Endothelial cell of umbilical vein (primary cell): Measurements from ENCODE around the gene SMAD3. TPM values are rescaled to one million over a fixed set of nuclear protein-coding genes. Genes with fewer than 3 reads are reported as not detected.

Experiments
- BruUV-seq: library from RNA; stranded (reverse); fragments of 400-500 nt; replicated peaks from 2 replicates; lab custom pipeline; 2021; lab: Mats Ljungman, UMichigan
- CTCF ChIA-PET: fragments of 300-600, 350-600 bp; sonication (Branson Sonifier 250); formaldehyde crosslinking; loops from one replicate; lab custom pipeline; 2021; ENCODE audit warnings: antibody characterized with exemption, inconsistent platforms; lab: Charles Lee
- POLR2A ChIA-PET: fragments of 300-600, 350-600 bp; sonication (Branson Sonifier 250); formaldehyde crosslinking; loops from one replicate; lab custom pipeline; 2021; ENCODE audit warnings: antibody characterized with exemption, inconsistent platforms; lab: Charles Lee
- DNase-seq: peaks from one replicate; pipeline ENCODE4 v3.0.0-alpha.2; 2011; ENCODE audit warnings: low read depth, low spot score
- FAIRE-seq: peaks from 2 replicates; lab custom pipeline; 2011; peaks lifted over from hg19 to GRCh38; lab: Jason Lieb, UNC
- H2AFZ ChIP-seq: 2 replicates; pipeline ENCODE4 v1.6.0; 2012; ENCODE audit warnings: low read depth, low read length, control low read depth, inconsistent platforms
- H3K27ac ChIP-seq: 2 replicates; pipeline ENCODE4 v1.5.1; 2011; ENCODE audit warnings: low read depth, mild to moderate bottlenecking, control low read depth, low read length, moderate library complexity; ENCODE audit not compliant: insufficient read depth
- H3K27me3 ChIP-seq, 2 experiments: 2 replicates each; pipeline versions ENCODE4 v1.6.0 to v1.6.1; 2011; ENCODE audit warnings: low read length in 2 of 2, mixed read lengths in 1 of 2; ENCODE audit not compliant: control insufficient read depth in 2 of 2, insufficient read depth in 2 of 2
- H3K36me3 ChIP-seq, 2 experiments: 2 replicates in 1 of 2; 3 replicates in 1 of 2; pipeline ENCODE4 v1.5.1; 2011; ENCODE audit warnings: low read length in 2 of 2, mild to moderate bottlenecking in 1 of 2, moderate library complexity in 1 of 2; ENCODE audit not compliant: control insufficient read depth in 2 of 2, insufficient read depth in 2 of 2; ENCODE audit errors: extremely low read depth in 1 of 2
- H3K4me1 ChIP-seq: 3 replicates; pipeline ENCODE4 v1.5.1; 2011; ENCODE audit warnings: mild to moderate bottlenecking, low read length; ENCODE audit not compliant: control insufficient read depth, insufficient read depth; ENCODE audit errors: extremely low read depth
- H3K4me2 ChIP-seq: 2 replicates; pipeline ENCODE4 v1.6.1; 2011; ENCODE audit warnings: low read length, control low read depth, mixed read lengths; ENCODE audit not compliant: insufficient read depth
- H3K4me3 ChIP-seq, 3 experiments: fragments of 200-600 bp in 1 of 3; sonication (generic), shearing (Covaris generic) in 1 of 3; replicated peaks in 1 of 3; 2 replicates each; pipeline ENCODE4 v1.5.1; 2011 to 2016; ENCODE audit warnings: control low read depth in 3 of 3, low read length in 3 of 3, mild to moderate bottlenecking in 2 of 3, inconsistent platforms in 1 of 3, low read depth in 1 of 3, moderate library complexity in 1 of 3; ENCODE audit not compliant: insufficient read depth in 1 of 3
- H3K79me2 ChIP-seq: 2 replicates; pipeline ENCODE4 v1.6.0; 2012; ENCODE audit warnings: low read length, inconsistent platforms; ENCODE audit not compliant: control insufficient read depth, insufficient read depth
- H3K9ac ChIP-seq: replicated peaks from 2 replicates; pipeline ENCODE3; 2011; ENCODE audit warnings: low read length, control low read depth; ENCODE audit not compliant: insufficient read depth; ENCODE audit errors: extremely low read depth
- H3K9me1 ChIP-seq: replicated peaks from 3 replicates; pipeline ENCODE4 v1.6.0; 2011; ENCODE audit warnings: mild to moderate bottlenecking, low read length; ENCODE audit not compliant: control insufficient read depth, insufficient read depth; ENCODE audit errors: extremely low read depth
- H3K9me3 ChIP-seq: replicated peaks from 2 replicates; pipeline ENCODE4 v1.5.1; 2012; ENCODE audit warnings: low read length, inconsistent platforms; ENCODE audit not compliant: control insufficient read depth, insufficient read depth
- H4K20me1 ChIP-seq: replicated peaks from 2 replicates; pipeline ENCODE3; 2011; ENCODE audit warnings: mild to moderate bottlenecking, low read length; ENCODE audit not compliant: control insufficient read depth, insufficient read depth; ENCODE audit errors: extremely low read depth
- FOS ChIP-seq: IDR thresholded peaks from 2 replicates; pipeline ENCODE4 v1.6.1; 2011; ENCODE audit warnings: mild to moderate bottlenecking, low read length, moderate library complexity, borderline replicate concordance; ENCODE audit not compliant: insufficient read depth
- JUN ChIP-seq: IDR thresholded peaks from 2 replicates; pipeline ENCODE4 v1.6.1; 2011; ENCODE audit warnings: borderline replicate concordance, low read depth; ENCODE audit not compliant: insufficient read length, insufficient read depth
- MAX ChIP-seq: IDR thresholded peaks from 2 replicates; pipeline ENCODE4 v1.6.1; 2011; ENCODE audit not compliant: insufficient read depth, insufficient read length
- MYC ChIP-seq: IDR thresholded peaks from one replicate; pipeline ENCODE4 v1.6.1; 2011; ENCODE audit warnings: mild to moderate bottlenecking, low read depth, low read length
- POLR2AphosphoS5 ChIP-seq: IDR thresholded peaks from 2 replicates; pipeline ENCODE4 v1.6.1; 2012; ENCODE audit warnings: low read depth, mild to moderate bottlenecking, control low read depth, low read length, moderate library complexity; ENCODE audit not compliant: insufficient read depth
- dilution Hi-C: fragments of 300-500 bp; cut with MboI; formaldehyde crosslinking; loops from one replicate; pipeline ENCODE4 v1.15.0; 2019; ENCODE audit warnings: low sequenced_read_pairs; ENCODE audit not compliant: extremely low pct_ligation_motif_present
- intact Hi-C: fragments of 100-400 bp; cut with micrococcal nuclease; formaldehyde crosslinking; loops from one replicate; pipeline ENCODE4 v1.10.0; 2022
- polyA plus RNA-seq, 4 experiments: library from polyadenylated mRNA; depleted of rRNA in 3 of 4; stranded (reverse) in 3 of 4; unstranded in 1 of 4; fragments of >200 nt; gene quantifications; 2 replicates each; pipeline versions ENCODE4 v1.2.1 to v1.2.3, GENCODE V29; 2011 to 2012; ENCODE audit warnings: missing spikeins in 1 of 4
- total RNA-seq: library from RNA; stranded (reverse); gene quantifications from 2 replicates; pipeline ENCODE4 v1.2.3, GENCODE V29; 2021
- TF ChIP-seq, protein P1 (sequence below), 2 donors: IDR thresholded peaks; 1 replicate in 1 of 2; 2 replicates in 1 of 2; pipeline ENCODE4 v1.5.1; 2011; ENCODE audit warnings: low read length in 2 of 2, mild to moderate bottlenecking in 2 of 2, moderate library complexity in 2 of 2, control low read depth in 1 of 2, inconsistent platforms in 1 of 2, low read depth in 1 of 2; ENCODE audit not compliant: insufficient read depth in 1 of 2; ENCODE audit errors: extremely low read depth in 1 of 2

Gene SMAD3
- total and polyA plus RNA-seq, 2 donors (not counting 3 experiments of a cell fraction or from before 2014, with no cell fraction given), result 56.4 to 88.2 TPM

DNA sequence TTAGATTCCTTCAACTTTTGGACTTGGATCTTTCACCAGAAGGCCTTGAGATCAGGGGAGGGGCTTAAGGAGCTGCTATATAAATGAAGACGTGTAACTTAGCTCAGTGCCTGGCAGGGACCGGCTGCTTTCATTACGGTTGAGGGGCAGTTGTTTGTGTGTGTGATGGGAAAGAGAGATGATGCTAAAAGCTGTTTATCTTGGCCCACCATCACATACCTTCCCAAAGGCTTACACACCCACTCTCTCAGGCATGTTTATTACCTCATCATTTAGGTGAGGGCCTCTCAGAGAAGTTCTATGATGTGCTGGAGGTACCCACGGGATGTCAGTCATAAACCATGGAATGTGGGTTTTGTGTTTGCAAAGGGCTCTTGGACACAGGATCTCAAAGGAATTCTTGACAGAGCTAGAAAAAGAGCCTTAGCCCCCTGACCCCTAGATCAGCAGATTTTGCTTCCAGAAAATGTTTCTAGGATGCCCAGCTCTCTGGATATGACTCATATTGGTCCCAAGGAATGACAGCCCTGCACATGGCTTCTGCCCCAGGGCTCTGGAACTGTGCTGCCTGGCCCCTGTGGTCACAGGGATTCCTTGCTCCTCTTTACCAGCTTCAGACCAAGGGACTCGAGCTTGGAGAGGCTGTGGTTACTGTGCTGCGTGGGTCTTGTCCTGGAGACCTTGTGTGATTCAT lies 15.9 kb upstream of the SMAD3 start:
- H2AFZ ChIP-seq, result peak overlapping the region; percentile 48
- H4K20me1 ChIP-seq, result no peaks in the 10 kb centered on the region
- intact Hi-C loops, result loop anchor here (2.0 kb wide), 3 partner anchors 15 to 55 kb away; partner anchors contain the start of gene SMAD3
- peak overlapping the region; percentile 8 for H3K4me2 ChIP-seq
- H3K27me3 ChIP-seq, result no peaks in the 10 kb centered on the region
- no peaks in the 10 kb centered on the region for H3K36me3 ChIP-seq
- TF ChIP-seq JUN, result peak; percentile 9
- no peak for TF ChIP-seq POLR2AphosphoS5
- TF ChIP-seq FOS, result peak; percentile 46
- dilution Hi-C loops, result no loop called here
- peak; percentile 36 for DNase-seq
- peak overlapping the region; percentile 93 for H3K27ac ChIP-seq
- H3K9me1 ChIP-seq, result no peaks in the 10 kb centered on the region
- no peaks in the 10 kb centered on the region for H3K79me2 ChIP-seq
- no TSS peak for BruUV-seq
- H3K9ac ChIP-seq, result peak overlapping the region; percentile 66
- peaks cover 22% of the 10 kb centered on the region for H3K4me1 ChIP-seq
- CTCF ChIA-PET, result interaction anchor here (1.0 to 2.3 kb wide), 7 partner anchors 10 to 255 kb away, joined by 3 to 8 read pairs (median 5); no protein-coding TSS in a partner anchor
- H3K9me3 ChIP-seq, result no peaks in the 10 kb centered on the region
- POLR2A ChIA-PET, result interaction anchor here (1.6 kb wide), 1 partner anchor 16 kb away, joined by 7 read pairs; the partner anchor contains the start of gene SMAD3
- H3K4me3 ChIP-seq, result no peak overlapping the region
- peak; percentile 78 for FAIRE-seq

GRCh38 chr15:67050062-67050461 lies 15.3 kb upstream of the SMAD3 start:
- Histone ChIP-seq H3K9me1 (no peaks in the 10 kb centered on the region), H2AFZ (no peak overlapping the region), H4K20me1 (no peaks in the 10 kb centered on the region), H3K4me3 (no peak overlapping the region), H3K4me2 (no peak overlapping the region), H3K27ac (peak overlapping the region; percentile 93), H3K9ac (peak overlapping the region; percentile 9), H3K4me1 (peaks cover 19% of the 10 kb centered on the region), H3K79me2 (no peaks in the 10 kb centered on the region), H3K36me3 (no peaks in the 10 kb centered on the region), H3K27me3 (no peaks in the 10 kb centered on the region), H3K9me3 (no peaks in the 10 kb centered on the region)
- no TSS peak for BruUV-seq
- POLR2A ChIA-PET, result interaction anchor here (1.6 kb wide), 1 partner anchor 16 kb away, joined by 7 read pairs; the partner anchor contains the start of gene SMAD3
- TF ChIP-seq, protein P1, sequence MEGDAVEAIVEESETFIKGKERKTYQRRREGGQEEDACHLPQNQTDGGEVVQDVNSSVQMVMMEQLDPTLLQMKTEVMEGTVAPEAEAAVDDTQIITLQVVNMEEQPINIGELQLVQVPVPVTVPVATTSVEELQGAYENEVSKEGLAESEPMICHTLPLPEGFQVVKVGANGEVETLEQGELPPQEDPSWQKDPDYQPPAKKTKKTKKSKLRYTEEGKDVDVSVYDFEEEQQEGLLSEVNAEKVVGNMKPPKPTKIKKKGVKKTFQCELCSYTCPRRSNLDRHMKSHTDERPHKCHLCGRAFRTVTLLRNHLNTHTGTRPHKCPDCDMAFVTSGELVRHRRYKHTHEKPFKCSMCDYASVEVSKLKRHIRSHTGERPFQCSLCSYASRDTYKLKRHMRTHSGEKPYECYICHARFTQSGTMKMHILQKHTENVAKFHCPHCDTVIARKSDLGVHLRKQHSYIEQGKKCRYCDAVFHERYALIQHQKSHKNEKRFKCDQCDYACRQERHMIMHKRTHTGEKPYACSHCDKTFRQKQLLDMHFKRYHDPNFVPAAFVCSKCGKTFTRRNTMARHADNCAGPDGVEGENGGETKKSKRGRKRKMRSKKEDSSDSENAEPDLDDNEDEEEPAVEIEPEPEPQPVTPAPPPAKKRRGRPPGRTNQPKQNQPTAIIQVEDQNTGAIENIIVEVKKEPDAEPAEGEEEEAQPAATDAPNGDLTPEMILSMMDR (IDR thresholded peaks at IDR 0.05; ENCODE audit: extremely low read depth in 1 of 2, insufficient read depth in 1 of 2, low read depth in 1 of 2, low read length in 2 of 2), result no peak
- TF ChIP-seq MAX (no peak), FOS (no peak), MYC (no peak)
- intact Hi-C loops, result no loop called here
- dilution Hi-C loops, result no loop called here
- DNase-seq, result no peak
- no peak for FAIRE-seq
- CTCF ChIA-PET, result interaction anchor here (1.0 to 2.3 kb wide), 7 partner anchors 9 to 254 kb away, joined by 3 to 8 read pairs (median 5); no protein-coding TSS in a partner anchor
